Measurements from ENCODE around the gene LYL1. TPM values are rescaled to one million over a fixed set of nuclear protein-coding genes. Genes with fewer than 3 reads are reported as not detected.

LYL1 gene
- total and polyA plus RNA-seq, 2 of the 13 experiments (the other 11 are each of a cell fraction or from before 2014, with no cell fraction given) = 0.75 to 0.92 TPM

- TF ChIP-seq ZNF367 (CRISPR knock-in tag; IDR thresholded peaks at IDR 0.05; ENCODE audit: borderline replicate concordance) (no peak), ZFP82 (CRISPR knock-in tag; IDR thresholded peaks at IDR 0.05; ENCODE audit: borderline replicate concordance) (0 out of 2 replicates have a peak, but pooled peaks have one; percentile 6), TCF7L2 (IDR thresholded peaks at IDR 0.05; ENCODE audit: low read depth, low read length) (no peak), ZNF10 (CRISPR knock-in tag; IDR thresholded peaks at IDR 0.05; ENCODE audit: borderline replicate concordance, low read depth) (no peak), ESRRA (CRISPR knock-in tag; IDR thresholded peaks at IDR 0.05; ENCODE audit: low read depth) (0 out of 2 replicates have a peak, but pooled peaks have one; percentile 33), NKX3-1 (CRISPR knock-in tag; IDR thresholded peaks at IDR 0.05) (0 out of 2 replicates have a peak, but pooled peaks have one; percentile 64), BRCA1 (CRISPR knock-in tag; IDR thresholded peaks at IDR 0.05) (peak; percentile 61; the same call in 1 of the 2 replicates), RAD21 (CRISPR knock-in tag; IDR thresholded peaks at IDR 0.05) (peak; percentile 99), NFIC (IDR thresholded peaks at IDR 0.05; ENCODE audit: low read length) (0 out of 2 replicates have a peak, but pooled peaks have one; percentile 17), ZNF484 (CRISPR knock-in tag; IDR thresholded peaks at IDR 0.05; ENCODE audit: borderline replicate concordance, low read depth) (no peak), NR2F6 (IDR thresholded peaks at IDR 0.05) (no peak), NR2F6 (CRISPR knock-in tag; IDR thresholded peaks at IDR 0.05) (peak; percentile 40; the same call in 1 of the 2 replicates), ZNF567 (CRISPR knock-in tag; IDR thresholded peaks at IDR 0.05; ENCODE audit: borderline replicate concordance) (0 out of 2 replicates have a peak, but pooled peaks have one; percentile 48), SNRNP70 (IDR thresholded peaks at IDR 0.05; ENCODE audit: low read depth, low read length) (no peak), ZSCAN25 (CRISPR knock-in tag; IDR thresholded peaks at IDR 0.05) (0 out of 2 replicates have a peak, but pooled peaks have one; percentile 19), MAZ (IDR thresholded peaks at IDR 0.05; ENCODE audit: borderline replicate concordance, low read depth, low read length) (no peak), MAZ (CRISPR knock-in tag; IDR thresholded peaks at IDR 0.05; ENCODE audit: low read depth) (peak; percentile 69), DPF2 (CRISPR knock-in tag; IDR thresholded peaks at IDR 0.05; ENCODE audit: borderline replicate concordance, low read depth) (no peak), ZNF432 (CRISPR knock-in tag; IDR thresholded peaks at IDR 0.05; ENCODE audit: borderline replicate concordance) (no peak), POLR2AphosphoS2 (IDR thresholded peaks at IDR 0.05; ENCODE audit: low read depth, low read length) (no peak), PHF21A (CRISPR knock-in tag; IDR thresholded peaks at IDR 0.05) (peak; percentile 41), ZNF569 (CRISPR knock-in tag; IDR thresholded peaks at IDR 0.05; ENCODE audit: borderline replicate concordance) (no peak), FOXK1 (CRISPR knock-in tag; IDR thresholded peaks at IDR 0.05; ENCODE audit: borderline replicate concordance, low read depth) (no peak), ZNF263 (CRISPR knock-in tag; IDR thresholded peaks at IDR 0.05) (peak; percentile 37; the same call in 1 of the 2 replicates)
- TF ChIP-seq, protein P1, sequence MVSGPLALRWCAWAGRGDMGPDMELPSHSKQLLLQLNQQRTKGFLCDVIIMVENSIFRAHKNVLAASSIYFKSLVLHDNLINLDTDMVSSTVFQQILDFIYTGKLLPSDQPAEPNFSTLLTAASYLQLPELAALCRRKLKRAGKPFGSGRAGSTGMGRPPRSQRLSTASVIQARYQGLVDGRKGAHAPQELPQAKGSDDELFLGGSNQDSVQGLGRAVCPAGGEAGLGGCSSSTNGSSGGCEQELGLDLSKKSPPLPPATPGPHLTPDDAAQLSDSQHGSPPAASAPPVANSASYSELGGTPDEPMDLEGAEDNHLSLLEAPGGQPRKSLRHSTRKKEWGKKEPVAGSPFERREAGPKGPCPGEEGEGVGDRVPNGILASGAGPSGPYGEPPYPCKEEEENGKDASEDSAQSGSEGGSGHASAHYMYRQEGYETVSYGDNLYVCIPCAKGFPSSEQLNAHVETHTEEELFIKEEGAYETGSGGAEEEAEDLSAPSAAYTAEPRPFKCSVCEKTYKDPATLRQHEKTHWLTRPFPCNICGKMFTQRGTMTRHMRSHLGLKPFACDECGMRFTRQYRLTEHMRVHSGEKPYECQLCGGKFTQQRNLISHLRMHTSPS (CRISPR knock-in tag; IDR thresholded peaks at IDR 0.05; ENCODE audit: low read depth) = no peak
- TF ChIP-seq, protein P2, sequence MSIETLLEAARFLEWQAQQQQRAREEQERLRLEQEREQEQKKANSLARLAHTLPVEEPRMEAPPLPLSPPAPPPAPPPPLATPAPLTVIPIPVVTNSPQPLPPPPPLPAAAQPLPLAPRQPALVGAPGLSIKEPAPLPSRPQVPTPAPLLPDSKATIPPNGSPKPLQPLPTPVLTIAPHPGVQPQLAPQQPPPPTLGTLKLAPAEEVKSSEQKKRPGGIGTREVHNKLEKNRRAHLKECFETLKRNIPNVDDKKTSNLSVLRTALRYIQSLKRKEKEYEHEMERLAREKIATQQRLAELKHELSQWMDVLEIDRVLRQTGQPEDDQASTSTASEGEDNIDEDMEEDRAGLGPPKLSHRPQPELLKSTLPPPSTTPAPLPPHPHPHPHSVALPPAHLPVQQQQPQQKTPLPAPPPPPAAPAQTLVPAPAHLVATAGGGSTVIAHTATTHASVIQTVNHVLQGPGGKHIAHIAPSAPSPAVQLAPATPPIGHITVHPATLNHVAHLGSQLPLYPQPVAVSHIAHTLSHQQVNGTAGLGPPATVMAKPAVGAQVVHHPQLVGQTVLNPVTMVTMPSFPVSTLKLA (IDR thresholded peaks at IDR 0.05) = no peak
- TF ChIP-seq, protein P3, sequence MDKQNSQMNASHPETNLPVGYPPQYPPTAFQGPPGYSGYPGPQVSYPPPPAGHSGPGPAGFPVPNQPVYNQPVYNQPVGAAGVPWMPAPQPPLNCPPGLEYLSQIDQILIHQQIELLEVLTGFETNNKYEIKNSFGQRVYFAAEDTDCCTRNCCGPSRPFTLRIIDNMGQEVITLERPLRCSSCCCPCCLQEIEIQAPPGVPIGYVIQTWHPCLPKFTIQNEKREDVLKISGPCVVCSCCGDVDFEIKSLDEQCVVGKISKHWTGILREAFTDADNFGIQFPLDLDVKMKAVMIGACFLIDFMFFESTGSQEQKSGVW (CRISPR knock-in tag; IDR thresholded peaks at IDR 0.05; ENCODE audit: borderline replicate concordance) = no peak
These were observed 41.4 kb downstream of the LYL1 start (continued) for GRCh38 chr19:13060964-13061927.
